ENCODE data around the gene LEKR1. TPM values are rescaled to one million over a fixed set of nuclear protein-coding genes. Genes with fewer than 3 reads are reported as not detected.
"Not testable (repeated sequence)": the region's sequence is repeated elsewhere in the genome, so short reads cannot be mapped to it uniquely, and the experiment has no call there.

Gene LEKR1
- total RNA-seq, 1 donor from 2014 or later, result 0.52 TPM

- not testable (repeated sequence) for H3K27ac ChIP-seq (ENCODE audit: low read depth, low read length); H3K36me3 ChIP-seq (ENCODE audit: control insufficient read depth in 3 of 3, insufficient read depth in 3 of 3, low read length in 3 of 3); H3K4me1 ChIP-seq (ENCODE audit: control insufficient read depth in 3 of 3, insufficient read depth in 3 of 3, low read length in 3 of 3); H3K9me3 ChIP-seq (ENCODE audit: control insufficient read depth in 3 of 3, low read length in 3 of 3); H3K4me3 ChIP-seq (ENCODE audit: low read length in 3 of 3); H3K9ac ChIP-seq (ENCODE audit: low read depth in 1 of 3, low read length in 3 of 3); H3K27me3 ChIP-seq (ENCODE audit: control insufficient read depth in 3 of 3, insufficient read depth in 3 of 3, low read length in 3 of 3)
Measured at GRCh38 chr3:156895374-156895773, 69.2 kb downstream of the LEKR1 start.

- not testable (repeated sequence) for H3K27me3 ChIP-seq (ENCODE audit: control insufficient read depth in 3 of 3, insufficient read depth in 3 of 3, low read length in 3 of 3); H3K9ac ChIP-seq (ENCODE audit: low read depth in 1 of 3, low read length in 3 of 3); H3K4me3 ChIP-seq (ENCODE audit: low read length in 3 of 3); H3K36me3 ChIP-seq (ENCODE audit: control insufficient read depth in 3 of 3, insufficient read depth in 3 of 3, low read length in 3 of 3); H3K27ac ChIP-seq (ENCODE audit: low read depth, low read length); H3K9me3 ChIP-seq (ENCODE audit: control insufficient read depth in 3 of 3, low read length in 3 of 3); H3K4me1 ChIP-seq (ENCODE audit: control insufficient read depth in 3 of 3, insufficient read depth in 3 of 3, low read length in 3 of 3)
Measured at GRCh38 chr3:156897851-156898250, 71.7 kb downstream of the LEKR1 start.

GRCh38 chr3:156898296-156898880 lies 72.2 kb downstream of the LEKR1 start:
- Histone ChIP-seq H3K9me3 (ENCODE audit: control insufficient read depth in 3 of 3, low read length in 3 of 3) (no peaks in the 10 kb centered on the region), H3K4me3 (ENCODE audit: low read length in 3 of 3) (no peak overlapping the region), H3K27me3 (ENCODE audit: control insufficient read depth in 3 of 3, insufficient read depth in 3 of 3, low read length in 3 of 3) (no peaks in the 10 kb centered on the region), H3K4me1 (ENCODE audit: control insufficient read depth in 3 of 3, insufficient read depth in 3 of 3, low read length in 3 of 3) (no peaks in the 10 kb centered on the region), H3K9ac (ENCODE audit: low read depth in 1 of 3, low read length in 3 of 3) (no peak overlapping the region), H3K27ac (ENCODE audit: low read depth, low read length) (no peak overlapping the region), H3K36me3 (ENCODE audit: control insufficient read depth in 3 of 3, insufficient read depth in 3 of 3, low read length in 3 of 3) (no peaks in the 10 kb centered on the region)

- Histone ChIP-seq H3K9ac (ENCODE audit: low read depth in 1 of 3, low read length in 3 of 3) (no peak overlapping the region), H3K4me3 (ENCODE audit: low read length in 3 of 3) (no peak overlapping the region), H3K36me3 (ENCODE audit: control insufficient read depth in 3 of 3, insufficient read depth in 3 of 3, low read length in 3 of 3) (no peaks in the 10 kb centered on the region), H3K27ac (ENCODE audit: low read depth, low read length) (no peak overlapping the region), H3K4me1 (ENCODE audit: control insufficient read depth in 3 of 3, insufficient read depth in 3 of 3, low read length in 3 of 3) (no peaks in the 10 kb centered on the region), H3K9me3 (ENCODE audit: control insufficient read depth in 3 of 3, low read length in 3 of 3) (no peaks in the 10 kb centered on the region), H3K27me3 (ENCODE audit: control insufficient read depth in 3 of 3, insufficient read depth in 3 of 3, low read length in 3 of 3) (no peaks in the 10 kb centered on the region)
Measured at GRCh38 chr3:156899951-156900350, 73.8 kb downstream of the LEKR1 start.

- H3K4me3 ChIP-seq (ENCODE audit: low read length in 3 of 3), result no peak overlapping the region
- no peaks in the 10 kb centered on the region for H3K36me3 ChIP-seq (ENCODE audit: control insufficient read depth in 3 of 3, insufficient read depth in 3 of 3, low read length in 3 of 3)
- no peak overlapping the region for H3K27ac ChIP-seq (ENCODE audit: low read depth, low read length)
- no peaks in the 10 kb centered on the region for H3K4me1 ChIP-seq (ENCODE audit: control insufficient read depth in 3 of 3, insufficient read depth in 3 of 3, low read length in 3 of 3)
- H3K9ac ChIP-seq (ENCODE audit: low read depth in 1 of 3, low read length in 3 of 3), result no peak overlapping the region
- H3K27me3 ChIP-seq (ENCODE audit: control insufficient read depth in 3 of 3, insufficient read depth in 3 of 3, low read length in 3 of 3), result no peaks in the 10 kb centered on the region
- no peaks in the 10 kb centered on the region for H3K9me3 ChIP-seq (ENCODE audit: control insufficient read depth in 3 of 3, low read length in 3 of 3)
Measured at GRCh38 chr3:156902916-156903315, 76.8 kb downstream of the LEKR1 start.

- Histone ChIP-seq H3K9ac (ENCODE audit: low read depth in 1 of 3, low read length in 3 of 3) (no peak overlapping the region), H3K27me3 (ENCODE audit: control insufficient read depth in 3 of 3, insufficient read depth in 3 of 3, low read length in 3 of 3) (no peaks in the 10 kb centered on the region), H3K27ac (ENCODE audit: low read depth, low read length) (no peak overlapping the region), H3K4me1 (ENCODE audit: control insufficient read depth in 3 of 3, insufficient read depth in 3 of 3, low read length in 3 of 3) (no peaks in the 10 kb centered on the region), H3K9me3 (ENCODE audit: control insufficient read depth in 3 of 3, low read length in 3 of 3) (no peaks in the 10 kb centered on the region), H3K4me3 (ENCODE audit: low read length in 3 of 3) (no peak overlapping the region), H3K36me3 (ENCODE audit: control insufficient read depth in 3 of 3, insufficient read depth in 3 of 3, low read length in 3 of 3) (no peaks in the 10 kb centered on the region)
Measured at GRCh38 chr3:156906275-156906674, 80.1 kb downstream of the LEKR1 start.

GRCh38 chr3:156908398-156908797 lies 82.2 kb downstream of the LEKR1 start:
- H3K27ac ChIP-seq (ENCODE audit: low read depth, low read length), result no peak overlapping the region
- no peak overlapping the region for H3K9ac ChIP-seq (ENCODE audit: low read depth in 1 of 3, low read length in 3 of 3)
- H3K9me3 ChIP-seq (ENCODE audit: control insufficient read depth in 3 of 3, low read length in 3 of 3), result no peaks in the 10 kb centered on the region
- H3K4me3 ChIP-seq (ENCODE audit: low read length in 3 of 3), result no peak overlapping the region
- no peaks in the 10 kb centered on the region for H3K4me1 ChIP-seq (ENCODE audit: control insufficient read depth in 3 of 3, insufficient read depth in 3 of 3, low read length in 3 of 3)
- no peaks in the 10 kb centered on the region for H3K27me3 ChIP-seq (ENCODE audit: control insufficient read depth in 3 of 3, insufficient read depth in 3 of 3, low read length in 3 of 3)
- H3K36me3 ChIP-seq (ENCODE audit: control insufficient read depth in 3 of 3, insufficient read depth in 3 of 3, low read length in 3 of 3), result no peaks in the 10 kb centered on the region

- Histone ChIP-seq H3K9me3 (ENCODE audit: control insufficient read depth in 3 of 3, low read length in 3 of 3) (no peaks in the 10 kb centered on the region), H3K27ac (ENCODE audit: low read depth, low read length) (no peak overlapping the region), H3K9ac (ENCODE audit: low read depth in 1 of 3, low read length in 3 of 3) (no peak overlapping the region), H3K27me3 (ENCODE audit: control insufficient read depth in 3 of 3, insufficient read depth in 3 of 3, low read length in 3 of 3) (no peaks in the 10 kb centered on the region), H3K36me3 (ENCODE audit: control insufficient read depth in 3 of 3, insufficient read depth in 3 of 3, low read length in 3 of 3) (no peaks in the 10 kb centered on the region), H3K4me1 (ENCODE audit: control insufficient read depth in 3 of 3, insufficient read depth in 3 of 3, low read length in 3 of 3) (no peaks in the 10 kb centered on the region), H3K4me3 (ENCODE audit: low read length in 3 of 3) (no peak overlapping the region)
Measured at GRCh38 chr3:156910022-156910421, 83.9 kb downstream of the LEKR1 start.

- not testable (repeated sequence) for H3K27me3 ChIP-seq (ENCODE audit: control insufficient read depth in 3 of 3, insufficient read depth in 3 of 3, low read length in 3 of 3); H3K27ac ChIP-seq (ENCODE audit: low read depth, low read length); H3K9ac ChIP-seq (ENCODE audit: low read depth in 1 of 3, low read length in 3 of 3); H3K36me3 ChIP-seq (ENCODE audit: control insufficient read depth in 3 of 3, insufficient read depth in 3 of 3, low read length in 3 of 3); H3K4me3 ChIP-seq (ENCODE audit: low read length in 3 of 3); H3K9me3 ChIP-seq (ENCODE audit: control insufficient read depth in 3 of 3, low read length in 3 of 3); H3K4me1 ChIP-seq (ENCODE audit: control insufficient read depth in 3 of 3, insufficient read depth in 3 of 3, low read length in 3 of 3)
Measured at GRCh38 chr3:156910831-156911230, 84.7 kb downstream of the LEKR1 start.

- not testable (repeated sequence) for H3K9me3 ChIP-seq (ENCODE audit: control insufficient read depth in 3 of 3, low read length in 3 of 3); H3K4me1 ChIP-seq (ENCODE audit: control insufficient read depth in 3 of 3, insufficient read depth in 3 of 3, low read length in 3 of 3); H3K27me3 ChIP-seq (ENCODE audit: control insufficient read depth in 3 of 3, insufficient read depth in 3 of 3, low read length in 3 of 3); H3K36me3 ChIP-seq (ENCODE audit: control insufficient read depth in 3 of 3, insufficient read depth in 3 of 3, low read length in 3 of 3); H3K9ac ChIP-seq (ENCODE audit: low read depth in 1 of 3, low read length in 3 of 3); H3K27ac ChIP-seq (ENCODE audit: low read depth, low read length); H3K4me3 ChIP-seq (ENCODE audit: low read length in 3 of 3)
Measured at GRCh38 chr3:156914300-156914699, 88.1 kb downstream of the LEKR1 start.

GRCh38 chr3:156915372-156915771 lies 89.2 kb downstream of the LEKR1 start:
- no peaks in the 10 kb centered on the region for H3K36me3 ChIP-seq (ENCODE audit: control insufficient read depth in 3 of 3, insufficient read depth in 3 of 3, low read length in 3 of 3)
- no peak overlapping the region for H3K9ac ChIP-seq (ENCODE audit: low read depth in 1 of 3, low read length in 3 of 3)
- H3K9me3 ChIP-seq (ENCODE audit: control insufficient read depth in 3 of 3, low read length in 3 of 3), result no peaks in the 10 kb centered on the region
- H3K27ac ChIP-seq (ENCODE audit: low read depth, low read length), result no peak overlapping the region
- H3K4me3 ChIP-seq (ENCODE audit: low read length in 3 of 3), result no peak overlapping the region
- no peaks in the 10 kb centered on the region for H3K4me1 ChIP-seq (ENCODE audit: control insufficient read depth in 3 of 3, insufficient read depth in 3 of 3, low read length in 3 of 3)
- no peaks in the 10 kb centered on the region for H3K27me3 ChIP-seq (ENCODE audit: control insufficient read depth in 3 of 3, insufficient read depth in 3 of 3, low read length in 3 of 3)

Measured in skeletal muscle tissue (tissue), 4 donors.